Fibroblast of lung (primary cell): ENCODE results near the gene DENND4B.

Experiments used
- CTCF ChIP-seq, 2 donors: IDR thresholded peaks in 1 of 2; conservative IDR thresholded peaks in 1 of 2; 1 replicate in 1 of 2; 2 replicates in 1 of 2; pipeline ENCODE4 v1.5.1; 2011 to 2012; ENCODE audit warnings: low read length in 2 of 2, control low read depth in 1 of 2, inconsistent platforms in 1 of 2, low read depth in 1 of 2, mild to moderate bottlenecking in 1 of 2
- EZH2 ChIP-seq: IDR thresholded peaks from 2 replicates; pipeline ENCODE4 v1.5.1; 2012; ENCODE audit warnings: low read length, control low read depth, mild to moderate bottlenecking; ENCODE audit errors: missing control alignments

- no peak for TF ChIP-seq CTCF (conservative IDR thresholded peaks at IDR 0.05 in 1 of 2, IDR thresholded peaks at IDR 0.05 in 1 of 2; ENCODE audit: low read depth in 1 of 2, low read length in 2 of 2)
- TF ChIP-seq EZH2 = no peak
These were observed 45.3 kb upstream of the DENND4B start for GRCh38 chr1:153991806-153992205.
